ENCODE results near the gene PVALEF. TPM values are rescaled to one million over a fixed set of nuclear protein-coding genes. Genes with fewer than 3 reads are reported as not detected.
"Not testable (repeated sequence)": the region's sequence is repeated elsewhere in the genome, so short reads cannot be mapped to it uniquely, and the experiment has no call there.

PVALEF gene
- total RNA-seq, 1 donor from 2014 or later: not detected

DNA sequence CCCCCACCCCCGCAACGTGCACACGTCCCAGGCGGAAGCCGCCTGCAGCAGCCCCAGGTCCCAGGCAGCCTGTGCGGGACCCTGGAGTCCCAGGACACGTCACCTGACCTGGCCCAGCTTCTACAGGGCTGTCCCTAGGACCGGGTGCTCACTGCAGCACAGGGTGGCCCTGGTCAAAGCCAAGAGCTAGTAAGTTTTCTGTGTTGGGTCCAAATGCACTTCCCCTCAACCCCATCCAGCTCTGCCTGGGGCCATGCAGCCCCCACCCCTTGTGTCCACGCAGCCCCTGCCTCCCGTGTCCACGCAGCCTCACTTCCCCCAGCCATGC lies 22.1 kb upstream of the PVALEF start:
- Histone ChIP-seq H3K9me3 (no peaks in the 10 kb centered on the region), H3K36me3 (no peaks in the 10 kb centered on the region), H3K27me3 (no peaks in the 10 kb centered on the region), H3K4me3 (no peak overlapping the region), H3K4me1 (peaks cover 7% of the 10 kb centered on the region), H3K27ac (no peak overlapping the region)
- DNase-seq (no peak), ATAC-seq (peak; percentile 27)
- intact Hi-C loops (cut with DNase I): no loop called here
- TF ChIP-seq, protein P1, sequence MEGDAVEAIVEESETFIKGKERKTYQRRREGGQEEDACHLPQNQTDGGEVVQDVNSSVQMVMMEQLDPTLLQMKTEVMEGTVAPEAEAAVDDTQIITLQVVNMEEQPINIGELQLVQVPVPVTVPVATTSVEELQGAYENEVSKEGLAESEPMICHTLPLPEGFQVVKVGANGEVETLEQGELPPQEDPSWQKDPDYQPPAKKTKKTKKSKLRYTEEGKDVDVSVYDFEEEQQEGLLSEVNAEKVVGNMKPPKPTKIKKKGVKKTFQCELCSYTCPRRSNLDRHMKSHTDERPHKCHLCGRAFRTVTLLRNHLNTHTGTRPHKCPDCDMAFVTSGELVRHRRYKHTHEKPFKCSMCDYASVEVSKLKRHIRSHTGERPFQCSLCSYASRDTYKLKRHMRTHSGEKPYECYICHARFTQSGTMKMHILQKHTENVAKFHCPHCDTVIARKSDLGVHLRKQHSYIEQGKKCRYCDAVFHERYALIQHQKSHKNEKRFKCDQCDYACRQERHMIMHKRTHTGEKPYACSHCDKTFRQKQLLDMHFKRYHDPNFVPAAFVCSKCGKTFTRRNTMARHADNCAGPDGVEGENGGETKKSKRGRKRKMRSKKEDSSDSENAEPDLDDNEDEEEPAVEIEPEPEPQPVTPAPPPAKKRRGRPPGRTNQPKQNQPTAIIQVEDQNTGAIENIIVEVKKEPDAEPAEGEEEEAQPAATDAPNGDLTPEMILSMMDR (IDR thresholded peaks at IDR 0.05): no peak

DNA sequence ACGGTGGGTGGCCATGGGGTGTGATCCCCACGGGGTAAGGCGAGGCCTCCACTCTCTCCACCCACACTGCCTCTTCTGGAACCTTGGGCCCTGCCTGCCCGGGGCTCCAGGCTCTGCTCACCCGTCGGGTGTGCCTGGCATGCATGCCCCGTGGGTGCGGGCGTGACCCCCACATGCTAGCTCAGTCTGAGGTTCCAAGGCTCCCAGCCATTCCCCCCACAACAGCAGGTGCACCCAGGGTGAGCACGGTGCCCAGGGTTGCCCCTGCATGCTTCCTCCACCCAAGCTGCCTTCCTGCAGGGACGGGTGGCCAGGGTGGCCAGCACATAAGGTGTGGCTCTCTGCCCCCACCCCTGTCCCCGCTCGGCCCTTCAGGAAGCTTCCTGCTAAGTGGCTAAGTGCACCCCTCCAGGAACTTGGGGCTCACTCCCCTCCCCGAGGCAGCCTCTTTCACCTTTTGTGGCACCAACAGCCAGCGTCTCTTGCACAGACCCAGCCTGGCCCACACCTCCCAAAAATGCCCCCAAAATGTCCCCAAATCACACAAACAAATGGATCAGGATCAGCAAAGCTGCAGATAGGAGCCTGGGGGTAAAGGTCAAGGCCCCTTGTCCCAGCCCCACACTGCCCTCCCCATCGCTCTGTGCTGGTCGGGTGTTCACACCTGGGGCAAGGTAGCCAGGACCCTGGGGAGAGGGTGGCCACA lies 21.4 kb upstream of the PVALEF start:
- H3K27ac ChIP-seq: no peak overlapping the region
- no peaks in the 10 kb centered on the region for H3K27me3 ChIP-seq
- H3K36me3 ChIP-seq: no peaks in the 10 kb centered on the region
- no peaks in the 10 kb centered on the region for H3K9me3 ChIP-seq
- intact Hi-C loops (cut with DNase I): no loop called here
- DNase-seq (no peak), ATAC-seq (no peak)
- TF ChIP-seq, protein P1 (IDR thresholded peaks at IDR 0.05): no peak
- no peak overlapping the region for H3K4me3 ChIP-seq
- H3K4me1 ChIP-seq: peaks cover 7% of the 10 kb centered on the region

DNA sequence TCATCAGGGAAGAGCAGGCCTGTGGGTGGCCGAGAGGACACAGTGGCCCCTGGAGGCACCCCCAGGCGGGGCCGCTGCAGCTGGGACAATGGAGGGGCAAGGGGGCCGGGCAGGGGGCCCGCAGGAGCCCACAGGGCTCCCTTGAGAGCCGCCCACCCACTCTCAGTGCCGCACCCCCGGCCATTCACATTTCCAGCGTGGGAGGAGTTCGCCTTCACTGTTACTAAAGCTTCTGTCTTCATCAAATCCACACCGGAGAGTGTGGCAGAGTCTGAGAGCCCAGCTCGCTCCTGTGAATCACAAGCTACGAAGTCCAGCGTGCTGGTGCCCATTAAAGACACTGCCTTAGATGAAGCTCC lies 20.9 kb upstream of the PVALEF start:
- Histone ChIP-seq H3K36me3 (no peaks in the 10 kb centered on the region), H3K27me3 (no peaks in the 10 kb centered on the region), H3K9me3 (no peaks in the 10 kb centered on the region), H3K27ac (no peak overlapping the region), H3K4me3 (no peak overlapping the region), H3K4me1 (peaks cover 7% of the 10 kb centered on the region)
- DNase-seq (no peak), ATAC-seq (no peak)
- intact Hi-C loops (cut with DNase I): no loop called here
- TF ChIP-seq, protein P1 (IDR thresholded peaks at IDR 0.05): no peak

DNA sequence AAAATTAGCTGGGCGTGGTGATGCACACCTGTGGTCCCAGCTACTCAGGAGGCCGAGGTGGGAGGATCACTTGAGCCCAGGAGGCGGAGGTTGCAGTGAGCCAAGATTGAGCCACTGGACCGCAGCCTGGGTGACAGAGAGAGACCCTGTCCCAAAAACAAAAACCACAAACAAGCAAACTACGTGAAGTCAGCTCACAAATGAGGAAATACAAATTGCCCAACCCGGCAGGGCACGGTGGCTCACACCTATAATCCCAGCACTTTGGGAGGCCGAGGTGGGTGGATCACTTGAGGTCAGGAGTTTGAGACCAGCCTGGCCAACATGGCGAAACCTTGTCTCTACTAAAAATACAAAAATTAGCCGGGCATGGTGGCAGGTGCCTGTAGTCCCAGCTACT lies 19.1 kb upstream of the PVALEF start:
- H3K36me3 ChIP-seq; DNase-seq; H3K4me3 ChIP-seq; H3K9me3 ChIP-seq; intact Hi-C loops (cut with DNase I); ATAC-seq; H3K27me3 ChIP-seq; H3K27ac ChIP-seq: not testable (repeated sequence)
- peaks cover 13% of the 10 kb centered on the region for H3K4me1 ChIP-seq

DNA sequence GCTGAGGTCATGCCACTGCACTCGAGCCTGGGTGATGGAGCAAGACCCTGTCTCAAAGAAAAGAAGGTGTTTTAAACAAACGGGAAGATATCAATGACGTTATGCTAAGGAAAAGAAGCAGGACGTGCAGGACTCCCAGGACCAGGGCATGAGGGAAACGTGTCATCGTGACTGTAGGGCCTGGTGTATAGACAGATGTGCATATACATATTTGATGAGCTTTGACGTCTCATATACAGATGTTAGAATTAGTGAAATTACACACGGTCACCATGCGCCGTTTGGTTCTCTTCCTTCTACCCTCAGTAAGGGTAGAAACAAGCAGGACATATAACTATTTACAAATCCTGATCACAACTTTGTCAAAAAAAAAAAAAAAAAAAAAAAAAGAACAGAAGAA lies 17.6 kb upstream of the PVALEF start:
- TF ChIP-seq, protein P1 (IDR thresholded peaks at IDR 0.05): no peak
- no peaks in the 10 kb centered on the region for H3K27me3 ChIP-seq
- peaks cover 13% of the 10 kb centered on the region for H3K4me1 ChIP-seq
- ATAC-seq (no peak), DNase-seq (no peak)
- no peaks in the 10 kb centered on the region for H3K9me3 ChIP-seq
- intact Hi-C loops (cut with DNase I): no loop called here
- no peak overlapping the region for H3K4me3 ChIP-seq
- H3K27ac ChIP-seq: no peak overlapping the region
- no peaks in the 10 kb centered on the region for H3K36me3 ChIP-seq

DNA sequence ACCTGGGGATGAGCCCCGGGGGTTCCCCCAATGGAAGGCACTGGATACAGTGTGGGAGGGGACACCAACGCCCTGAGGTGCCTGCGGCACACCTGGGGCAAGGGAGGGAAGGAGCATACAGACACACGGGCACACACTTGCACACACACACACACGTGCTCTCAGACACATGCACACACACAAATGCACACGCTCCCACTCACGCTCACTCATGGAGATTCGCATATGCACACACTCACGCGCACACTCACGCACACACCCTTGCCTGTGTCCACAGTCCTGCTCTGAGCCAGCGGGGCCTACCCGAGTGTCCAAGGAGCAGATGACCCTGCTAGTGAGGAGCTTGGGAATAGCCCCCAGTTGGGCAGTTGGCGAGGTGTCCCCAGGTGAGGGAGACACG lies 16.7 kb upstream of the PVALEF start:
- no peak for DNase-seq
- Histone ChIP-seq H3K27ac (no peak overlapping the region), H3K4me1 (peaks cover 9% of the 10 kb centered on the region), H3K36me3 (no peaks in the 10 kb centered on the region), H3K27me3 (no peaks in the 10 kb centered on the region), H3K4me3 (no peak overlapping the region), H3K9me3 (no peaks in the 10 kb centered on the region)
- intact Hi-C loops (cut with DNase I): no loop called here
- ATAC-seq: no peak
- TF ChIP-seq, protein P1 (IDR thresholded peaks at IDR 0.05): no peak

All from upper lobe of right lung (tissue), 1 donor.